Keratinocyte (primary cell): ENCODE measurements around the gene ERFE. TPM values are rescaled to one million over a fixed set of nuclear protein-coding genes. Genes with fewer than 3 reads are reported as not detected.

Experiments
- DNase-seq: peaks from one replicate; pipeline ENCODE4 v3.0.0-alpha.2; 2011; ENCODE audit warnings: low read depth, missing footprints, low spot score
- FAIRE-seq: peaks from 2 replicates; lab custom pipeline; 2011; peaks lifted over from hg19 to GRCh38; lab: Jason Lieb, UNC
- H2AFZ ChIP-seq: 2 replicates; pipeline ENCODE4 v1.6.0; 2012; ENCODE audit warnings: low read length, control low read depth, inconsistent platforms; ENCODE audit not compliant: control insufficient read depth
- H3K27ac ChIP-seq: 2 replicates; pipeline ENCODE4 v1.5.1; 2011; ENCODE audit warnings: low read length; ENCODE audit not compliant: control insufficient read depth, insufficient read depth
- H3K27me3 ChIP-seq: 3 replicates; pipeline ENCODE4 v1.6.0; 2011; ENCODE audit warnings: low read length; ENCODE audit not compliant: control insufficient read depth, insufficient read depth; ENCODE audit errors: extremely low read depth
- H3K36me3 ChIP-seq, 2 experiments: 2 replicates in 1 of 2; 3 replicates in 1 of 2; pipeline ENCODE4 v1.5.1; 2011; ENCODE audit warnings: low read length in 2 of 2, mild to moderate bottlenecking in 1 of 2; ENCODE audit not compliant: control insufficient read depth in 2 of 2, insufficient read depth in 2 of 2; ENCODE audit errors: extremely low read depth in 1 of 2
- H3K4me1 ChIP-seq: 3 replicates; pipeline ENCODE4 v1.5.1; 2011; ENCODE audit warnings: low read length; ENCODE audit not compliant: control insufficient read depth, insufficient read depth; ENCODE audit errors: extremely low read depth
- H3K4me2 ChIP-seq: 3 replicates; pipeline ENCODE4 v1.6.0; 2011; ENCODE audit warnings: low read depth, low read length; ENCODE audit not compliant: control insufficient read depth, insufficient read depth; ENCODE audit errors: extremely low read depth
- H3K4me3 ChIP-seq, 3 experiments: fragments of 200-600 bp in 1 of 3; sonication (generic) in 1 of 3; 2 replicates in 2 of 3; 3 replicates in 1 of 3; pipeline ENCODE4 v1.5.1; 2011 to 2016; ENCODE audit warnings: low read length in 3 of 3, mild to moderate bottlenecking in 3 of 3, control low read depth in 2 of 3, inconsistent platforms in 1 of 3, low read depth in 1 of 3, mixed read lengths in 1 of 3, mixed run types in 1 of 3, moderate library complexity in 1 of 3; ENCODE audit not compliant: control insufficient read depth in 2 of 3, insufficient read depth in 2 of 3; ENCODE audit errors: extremely low read depth in 1 of 3
- H3K79me2 ChIP-seq: 2 replicates; pipeline ENCODE4 v1.6.0; 2012; ENCODE audit warnings: low read length; ENCODE audit not compliant: control insufficient read depth, insufficient read depth
- H3K9ac ChIP-seq: 3 replicates; pipeline ENCODE4 v1.6.0; 2011; ENCODE audit warnings: low read length; ENCODE audit not compliant: control insufficient read depth, insufficient read depth; ENCODE audit errors: extremely low read depth
- H3K9me1 ChIP-seq: 3 replicates; pipeline ENCODE4 v1.6.0; 2011; ENCODE audit warnings: low read length; ENCODE audit not compliant: control insufficient read depth, insufficient read depth; ENCODE audit errors: extremely low read depth
- H3K9me3 ChIP-seq: 2 replicates; pipeline ENCODE4 v1.5.1; 2012; ENCODE audit warnings: low read depth, low read length; ENCODE audit not compliant: control insufficient read depth
- H4K20me1 ChIP-seq: 3 replicates; pipeline ENCODE4 v1.6.0; 2011; ENCODE audit warnings: low read length; ENCODE audit not compliant: control insufficient read depth, insufficient read depth; ENCODE audit errors: extremely low read depth
- CTCF ChIP-seq, 3 experiments: IDR thresholded peaks in 1 of 3; conservative IDR thresholded peaks in 1 of 3; optimal IDR thresholded peaks in 1 of 3; 2 replicates in 2 of 3; 3 replicates in 1 of 3; pipeline versions ENCODE3 to v1.5.1; 2011; ENCODE audit warnings: low read length in 3 of 3, mild to moderate bottlenecking in 3 of 3, moderate library complexity in 2 of 3, control low read depth in 1 of 3, inconsistent platforms in 1 of 3; ENCODE audit not compliant: insufficient read depth in 2 of 3; ENCODE audit errors: extremely low read depth in 1 of 3
- EZH2 ChIP-seq: IDR thresholded peaks from one replicate; pipeline ENCODE4 v1.6.1; 2012; ENCODE audit warnings: inconsistent platforms, mild to moderate bottlenecking, low read length, moderate library complexity
- dilution Hi-C: fragments of 300-500 bp; cut with MboI; formaldehyde crosslinking; loops from one replicate; pipeline ENCODE4 v1.7.0; 2020; ENCODE audit warnings: low sequenced_read_pairs; ENCODE audit not compliant: extremely low pct_ligation_motif_present
- polyA plus RNA-seq, 5 experiments: library from polyadenylated mRNA; depleted of rRNA in 3 of 5; stranded (reverse) in 3 of 5; stranded (forward) in 1 of 5; unstranded in 1 of 5; fragments of >200 nt; gene quantifications; 1 replicate in 1 of 5; 2 replicates in 3 of 5; 3 replicates in 1 of 5; pipeline versions ENCODE4 v1.2.1 to v1.2.3, GENCODE V29; 2011 to 2012; ENCODE audit warnings: missing spikeins in 2 of 5, low read depth in 1 of 5, low replicate concordance in 1 of 5

The ERFE gene
- polyA plus RNA-seq, 1 donor (not counting 4 experiments of a cell fraction or from before 2014, with no cell fraction given) = 0.14 TPM

- no peaks in the 10 kb centered on the region for H3K79me2 ChIP-seq
- no peak for FAIRE-seq
- no peak overlapping the region for H3K4me2 ChIP-seq
- no peak overlapping the region for H3K9ac ChIP-seq
- H3K4me3 ChIP-seq = no peak overlapping the region
- peaks cover 26% of the 10 kb centered on the region for H3K27me3 ChIP-seq
- H4K20me1 ChIP-seq = no peaks in the 10 kb centered on the region
- no peaks in the 10 kb centered on the region for H3K4me1 ChIP-seq
- H3K27ac ChIP-seq = no peak overlapping the region
- no peaks in the 10 kb centered on the region for H3K9me1 ChIP-seq
- H3K36me3 ChIP-seq = no peaks in the 10 kb centered on the region
- DNase-seq = no peak
- dilution Hi-C loops = no loop called here
- H3K9me3 ChIP-seq = no peaks in the 10 kb centered on the region
- no peak overlapping the region for H2AFZ ChIP-seq
- TF ChIP-seq EZH2 (no peak), CTCF (optimal IDR thresholded peaks at IDR 0.05 in 1 of 3, IDR thresholded peaks at IDR 0.05 in 1 of 3, conservative IDR thresholded peaks at IDR 0.05 in 1 of 3; ENCODE audit: extremely low read depth in 1 of 3, insufficient read depth in 2 of 3, low read length in 3 of 3) (no peak)
Observed at GRCh38 chr2:238116298-238117198, 42.2 kb upstream of the ERFE start.

- FAIRE-seq = no peak
- peaks cover 33% of the 10 kb centered on the region for H3K27me3 ChIP-seq
- dilution Hi-C loops = no loop called here
- no peaks in the 10 kb centered on the region for H3K36me3 ChIP-seq
- H3K27ac ChIP-seq = no peak overlapping the region
- no peaks in the 10 kb centered on the region for H3K4me1 ChIP-seq
- H3K9me3 ChIP-seq = no peaks in the 10 kb centered on the region
- no peaks in the 10 kb centered on the region for H3K79me2 ChIP-seq
- no peak for DNase-seq
- no peak overlapping the region for H3K4me2 ChIP-seq
- TF ChIP-seq EZH2 (no peak), CTCF (optimal IDR thresholded peaks at IDR 0.05 in 1 of 3, IDR thresholded peaks at IDR 0.05 in 1 of 3, conservative IDR thresholded peaks at IDR 0.05 in 1 of 3; ENCODE audit: extremely low read depth in 1 of 3, insufficient read depth in 2 of 3, low read length in 3 of 3) (no peak)
- H2AFZ ChIP-seq = no peak overlapping the region
- no peaks in the 10 kb centered on the region for H3K9me1 ChIP-seq
- H3K4me3 ChIP-seq = no peak overlapping the region
- no peak overlapping the region for H3K9ac ChIP-seq
- no peaks in the 10 kb centered on the region for H4K20me1 ChIP-seq
Observed at GRCh38 chr2:238117199-238118154, 41.3 kb upstream of the ERFE start.
